T47D (cell line): Measurements from ENCODE around the gene MYT1.
"Not testable (repeated sequence)": the region's sequence is repeated elsewhere in the genome, so short reads cannot be mapped to it uniquely, and the experiment has no call there.

Experiments used
- DNase-seq, 2 experiments: peaks; one replicate each; pipeline versions ENCODE4 v3.0.0 to v3.0.0-alpha.2; 2011 to 2012; ENCODE audit warnings: low read depth in 1 of 2, low spot score in 1 of 2
- JUND ChIP-seq: IDR thresholded peaks from 2 replicates; pipeline ENCODE4 v1.6.1; 2012; ENCODE audit warnings: low read depth
- in situ Hi-C: cut with HindIII; loops from 2 replicates; pipeline ENCODE4 v1.10.0; 2016; ENCODE audit warnings: low sequenced_read_pairs, low pct_unique_long_range_greater_than_20kb

The MYT1 gene

DNA sequence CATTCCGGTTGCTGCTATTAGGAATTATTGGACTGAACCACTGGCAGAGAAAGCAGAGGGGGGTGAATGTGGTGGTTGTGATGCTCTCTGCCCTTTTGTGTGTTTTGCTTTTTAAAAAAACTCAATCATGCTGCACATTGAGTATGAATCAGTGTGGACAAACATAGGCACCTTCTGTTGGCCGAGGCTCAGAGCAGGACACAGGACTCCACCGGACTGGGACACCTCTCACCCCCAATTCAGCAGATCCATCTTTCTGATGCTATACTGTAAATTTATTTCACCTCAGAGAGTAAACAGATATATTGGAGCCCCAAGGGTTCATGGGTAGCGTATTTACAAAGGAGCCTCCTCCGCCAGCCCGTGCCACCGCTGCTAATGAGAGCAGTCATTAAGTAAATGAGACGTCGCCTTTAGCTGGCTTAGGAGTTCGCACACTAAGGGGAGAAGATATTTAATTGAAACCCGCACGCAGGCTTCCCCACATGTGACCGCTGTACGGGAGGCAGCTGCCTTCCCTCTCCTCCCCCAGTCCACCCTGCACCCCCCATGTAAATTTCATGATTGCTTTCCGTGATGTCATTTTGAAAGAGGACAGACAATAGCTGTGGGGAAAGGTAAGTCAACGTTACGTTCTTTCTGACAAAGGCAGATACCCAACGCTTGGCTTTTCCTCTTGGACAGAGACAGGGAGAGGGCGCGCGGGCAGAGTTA lies at the start of gene MYT1:
MYT1 (plus strand) TSS at position 330 of the 714 bp plus-strand sequence. CDS start 34,410 bp downstream, outside the sequence.
- no peak for TF ChIP-seq JUND
- in situ Hi-C loops: no loop called here
- DNase-seq: peak in 1 of 2 experiments; percentile 26

DNA sequence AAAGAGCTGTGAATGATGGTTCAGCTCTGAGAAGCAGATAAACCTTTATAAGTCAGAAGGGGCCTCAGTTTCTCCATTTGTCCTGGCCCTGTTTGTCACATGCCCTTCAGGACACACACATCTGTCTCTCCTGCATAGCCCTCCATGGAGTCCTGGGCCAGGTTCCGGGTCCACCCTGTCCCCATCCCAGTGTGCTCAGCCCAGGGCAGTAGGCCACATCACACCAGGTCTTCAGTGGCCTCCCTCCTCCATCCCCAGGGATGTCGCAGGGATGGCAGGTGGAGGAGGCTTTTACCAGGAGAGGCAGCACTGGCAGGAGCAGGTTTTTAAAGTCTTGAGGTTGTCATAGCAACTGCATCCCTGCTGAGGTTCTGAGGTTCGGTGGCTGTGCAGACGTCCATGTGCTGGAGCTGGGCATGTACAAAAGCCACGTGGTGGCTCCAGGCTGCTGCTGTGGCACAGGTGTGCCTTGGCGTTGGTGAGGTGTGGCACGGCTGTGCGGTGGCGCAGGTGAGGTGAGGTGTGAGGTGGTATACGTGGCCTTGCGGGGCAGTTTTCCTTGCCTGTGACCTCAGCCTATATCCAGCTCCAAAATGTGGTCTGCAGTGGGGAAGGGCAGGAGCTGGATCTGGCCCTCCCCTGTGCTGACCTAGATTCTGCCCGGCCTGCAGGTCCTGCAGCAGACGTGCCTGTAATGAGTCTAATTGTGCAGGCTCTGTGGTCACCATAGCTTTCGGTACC lies 48.9 kb upstream of the MYT1 start:
- DNase-seq: no peak
- TF ChIP-seq JUND: no peak
- in situ Hi-C loops: no loop called here

DNA sequence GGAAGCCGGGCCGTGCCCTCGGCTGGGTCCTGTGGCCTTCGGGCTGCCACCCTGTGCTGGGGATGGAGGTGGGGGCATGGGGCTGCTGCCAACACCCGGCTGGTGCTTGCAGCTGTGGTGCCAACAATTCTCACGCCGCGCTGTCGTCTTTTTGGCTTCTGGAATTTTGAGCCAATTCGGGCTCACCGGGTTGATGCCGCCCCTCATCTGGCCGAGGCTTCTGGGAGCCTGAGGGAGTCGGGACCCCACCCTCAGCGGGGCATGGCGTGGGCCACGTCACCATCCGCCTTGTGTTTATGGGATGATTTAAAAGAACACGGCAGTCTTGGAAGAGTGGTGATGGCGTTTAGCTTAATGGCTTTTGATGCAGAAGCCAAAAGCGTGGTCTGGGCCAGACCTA lies 48.2 kb upstream of the MYT1 start:
- in situ Hi-C loops: no loop called here
- DNase-seq: no peak
- no peak for TF ChIP-seq JUND

DNA sequence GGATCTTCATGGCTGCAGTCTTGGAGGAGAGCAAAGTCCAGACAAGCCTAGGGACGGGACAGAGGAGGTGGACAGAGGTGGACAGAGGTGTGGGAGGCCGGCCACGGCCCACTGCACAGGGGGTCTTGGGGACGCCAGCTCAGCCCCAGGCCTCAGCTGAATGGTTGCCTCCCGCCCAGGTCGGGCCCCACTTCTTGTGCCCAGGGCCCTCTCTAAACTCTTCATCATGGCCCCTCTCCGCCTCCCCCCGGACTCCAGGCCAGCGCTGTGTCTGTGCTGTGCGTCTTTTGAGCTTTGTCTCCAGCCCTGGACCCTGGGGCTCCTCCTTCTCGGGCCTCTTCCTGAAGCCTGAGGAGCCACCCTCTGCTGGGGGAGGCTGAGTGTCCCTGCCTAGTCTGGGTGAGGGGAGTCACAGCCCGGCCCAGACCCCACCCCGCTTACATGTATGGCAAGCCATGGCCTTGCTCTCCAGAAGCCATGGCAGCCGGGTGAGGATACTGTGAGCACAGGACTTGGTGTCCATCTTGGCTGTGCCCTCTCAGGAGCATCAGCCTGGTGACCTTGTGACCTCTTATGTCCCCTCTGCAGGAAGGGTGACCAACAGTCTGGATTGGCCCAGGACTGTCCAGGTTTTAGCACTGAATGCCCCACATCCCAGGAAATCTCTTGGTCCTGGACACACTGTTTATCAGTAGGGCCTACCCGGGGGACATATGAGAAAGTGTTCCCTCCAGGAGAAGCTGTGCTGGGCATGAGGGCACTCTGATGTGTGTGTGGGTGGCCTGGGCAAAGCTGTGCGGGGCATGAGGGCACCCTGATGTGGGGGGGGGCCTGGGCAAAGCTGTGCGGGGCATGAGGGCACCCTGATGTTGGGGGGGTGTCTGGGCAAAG lies 47.5 kb upstream of the MYT1 start:
- no peak for DNase-seq
- in situ Hi-C loops: no loop called here
- TF ChIP-seq JUND: no peak

DNA sequence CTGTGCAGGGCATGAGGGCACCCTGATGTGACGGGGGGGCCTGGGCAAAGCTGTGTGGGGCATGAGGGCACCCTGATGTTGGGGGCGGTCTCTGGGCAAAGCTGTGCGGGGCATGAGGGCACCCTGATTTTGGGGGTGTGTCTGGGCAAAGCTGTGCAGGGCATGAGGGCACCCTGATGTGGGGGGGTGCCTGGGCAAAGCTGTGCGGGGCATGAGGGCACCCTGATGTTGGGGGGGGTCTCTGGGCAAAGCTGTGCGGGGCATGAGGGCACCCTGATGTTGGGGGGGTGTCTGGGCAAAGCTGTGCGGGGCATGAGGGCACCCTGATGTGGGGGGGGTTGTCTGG lies 46.8 kb upstream of the MYT1 start:
- in situ Hi-C loops, DNase-seq: not testable (repeated sequence)

DNA sequence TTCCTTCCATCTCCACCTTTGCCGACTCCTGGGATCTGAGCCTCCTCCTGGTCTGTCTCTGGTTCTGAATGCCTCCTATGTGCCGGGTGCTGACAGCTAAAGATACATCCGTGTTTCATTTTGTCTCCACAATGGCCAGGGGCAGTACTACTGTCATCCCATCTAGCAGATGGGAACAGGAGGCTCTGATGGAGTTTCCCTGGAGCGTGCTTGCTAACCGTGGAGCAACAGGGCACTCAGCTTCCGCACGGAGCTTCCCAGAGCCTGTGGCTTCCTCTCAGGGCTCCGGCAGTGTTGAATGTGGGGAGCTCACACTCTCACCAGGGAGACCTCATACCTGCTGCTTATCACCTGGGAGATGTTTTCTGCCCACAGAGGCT lies 45.0 kb upstream of the MYT1 start:
- DNase-seq: no peak
- no peak for TF ChIP-seq JUND
- in situ Hi-C loops: no loop called here

DNA sequence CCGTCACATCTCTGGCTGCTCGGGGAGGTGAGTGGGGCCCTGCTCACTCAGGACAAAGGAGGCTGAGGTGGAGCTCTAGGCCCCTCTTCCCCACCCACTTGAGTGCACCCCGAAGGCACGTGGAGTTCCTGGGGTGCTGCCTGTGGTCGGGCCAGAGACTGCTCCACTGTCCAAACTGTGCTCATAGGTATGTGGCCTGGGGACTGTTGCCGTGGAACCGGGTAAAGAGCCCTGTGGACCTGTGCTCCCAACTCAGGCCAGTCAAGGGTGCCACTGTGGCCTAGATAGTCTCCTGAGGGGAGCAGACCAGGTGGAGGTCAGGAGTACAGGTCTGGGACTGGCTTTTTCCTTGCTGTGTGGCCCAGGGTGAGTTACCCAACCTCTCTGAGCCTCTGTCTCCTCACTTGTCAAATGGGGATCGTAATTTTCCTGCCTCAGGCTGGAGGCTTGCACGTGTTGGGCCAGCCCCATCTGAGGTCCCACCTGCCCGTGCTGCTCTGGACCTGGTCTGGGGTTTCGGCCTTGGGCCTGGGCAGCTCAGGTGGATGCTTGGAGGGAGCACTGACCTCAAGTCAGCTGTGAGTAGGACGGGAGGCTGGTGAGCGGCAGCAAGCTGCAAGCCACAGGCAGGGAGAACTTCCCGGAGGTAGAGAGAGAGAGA lies 44.4 kb upstream of the MYT1 start:
- in situ Hi-C loops: no loop called here
- DNase-seq: no peak
- no peak for TF ChIP-seq JUND

DNA sequence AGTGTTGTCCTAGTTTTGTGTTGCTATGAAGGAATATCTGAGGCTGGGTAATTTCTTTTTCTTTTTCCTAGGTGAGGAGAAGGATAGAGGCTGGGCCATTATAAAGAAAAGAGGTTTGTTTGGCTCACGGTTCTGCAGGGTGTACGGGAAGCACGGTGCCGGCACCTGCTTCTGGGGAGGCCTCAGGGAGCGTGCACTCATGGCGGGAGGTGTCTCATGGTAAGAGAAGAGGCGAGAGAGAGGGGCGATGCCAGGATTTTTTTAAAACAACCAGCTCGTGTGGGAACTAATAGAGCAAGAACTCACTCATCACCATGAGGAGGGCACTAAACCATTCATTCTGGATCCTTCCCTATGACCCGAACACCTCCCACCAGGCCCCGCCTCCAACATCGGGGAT lies 42.7 kb upstream of the MYT1 start:
- no peak for DNase-seq
- TF ChIP-seq JUND: no peak
- in situ Hi-C loops: no loop called here

DNA sequence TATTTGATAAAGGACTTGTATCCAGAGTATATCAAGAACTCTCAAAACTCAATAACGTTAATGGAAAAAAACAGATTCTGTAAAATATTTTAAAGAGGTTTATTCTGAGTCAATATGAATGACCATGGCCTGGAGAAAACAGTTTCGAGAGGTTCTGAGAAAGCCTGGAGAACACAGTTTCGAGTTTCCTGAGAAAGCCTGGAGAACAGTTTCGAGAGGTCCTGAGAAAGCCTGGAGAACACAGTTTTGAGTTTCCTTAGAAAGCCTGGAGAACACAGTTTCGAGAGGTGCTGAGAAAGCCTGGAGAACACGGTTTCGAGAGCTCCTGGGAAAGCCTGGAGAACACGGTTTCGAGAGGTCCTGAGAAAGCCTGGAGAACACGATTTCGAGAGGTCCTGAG lies 41.3 kb upstream of the MYT1 start:
- DNase-seq, in situ Hi-C loops: not testable (repeated sequence)

DNA sequence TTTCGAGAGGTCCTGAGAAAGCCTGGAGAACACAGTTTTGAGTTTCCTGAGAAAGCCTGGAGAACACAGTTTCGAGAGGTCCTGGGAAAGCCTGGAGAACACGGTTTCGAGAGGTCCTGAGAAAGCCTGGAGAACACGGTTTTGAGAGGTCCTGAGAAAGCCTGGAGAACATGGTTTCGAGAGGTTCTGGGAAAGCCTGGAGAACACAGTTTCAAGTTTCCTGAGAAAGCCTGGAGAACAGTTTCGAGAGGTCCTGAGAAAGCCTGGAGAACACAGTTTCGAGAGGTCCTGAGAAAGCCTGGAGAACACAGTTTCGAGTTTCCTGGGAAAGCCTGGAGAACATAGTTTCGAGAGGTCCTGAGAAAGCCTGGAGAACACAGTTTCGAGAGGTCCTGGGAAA lies 40.7 kb upstream of the MYT1 start:
- in situ Hi-C loops, DNase-seq: not testable (repeated sequence)

DNA sequence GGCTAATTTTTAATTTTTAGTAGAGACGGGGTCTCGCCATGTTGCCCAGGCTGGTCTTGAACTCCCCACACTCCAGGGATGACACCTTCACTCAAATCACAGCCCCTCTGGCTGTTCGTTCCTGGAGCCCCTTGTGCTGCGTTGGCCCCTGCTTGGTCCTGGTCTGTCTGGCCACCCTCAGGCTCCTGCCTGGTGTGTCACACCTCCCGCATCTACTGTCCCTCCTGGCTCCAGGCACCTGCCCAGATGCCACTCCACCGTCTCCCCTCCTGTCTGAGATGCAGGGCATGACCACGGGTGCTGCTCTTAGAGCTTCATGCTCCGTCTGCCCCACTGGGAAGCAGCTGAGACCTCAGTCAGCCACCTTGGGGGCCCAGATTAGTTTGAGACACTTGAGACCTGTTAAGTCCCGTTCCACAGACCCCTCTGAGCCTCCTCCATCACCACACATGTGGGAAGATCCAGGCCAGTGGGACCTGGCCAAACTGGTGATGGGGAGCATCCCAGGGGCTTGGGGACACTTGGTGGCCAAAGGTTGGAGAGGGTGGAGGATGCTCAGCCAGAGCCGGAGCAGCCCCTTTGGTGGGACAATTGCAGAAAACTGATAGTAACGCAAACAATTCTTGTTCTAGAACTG lies 35.0 kb upstream of the MYT1 start:
- DNase-seq: no peak
- in situ Hi-C loops: no loop called here
- no peak for TF ChIP-seq JUND

DNA sequence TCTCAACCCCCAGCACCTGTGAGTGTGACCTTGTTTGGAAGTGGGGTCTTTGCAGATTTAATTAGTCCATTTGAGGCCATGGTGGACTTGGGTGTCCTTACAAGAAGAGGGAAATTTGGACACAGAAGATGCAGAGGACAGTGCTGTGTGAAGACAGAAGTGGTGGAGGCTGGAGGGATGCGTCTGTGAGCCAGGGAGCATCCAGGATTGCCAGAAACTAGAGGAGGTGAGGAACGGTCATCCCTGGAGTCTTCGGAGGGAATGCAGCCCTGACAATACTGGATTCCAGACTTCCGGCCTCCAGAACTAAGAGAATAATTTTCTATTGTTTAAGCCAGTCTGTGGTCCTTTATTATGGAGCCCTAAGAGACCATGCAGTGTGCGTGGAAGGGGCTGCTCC lies 34.0 kb upstream of the MYT1 start:
- in situ Hi-C loops: no loop called here
- no peak for TF ChIP-seq JUND
- DNase-seq: no peak

DNA sequence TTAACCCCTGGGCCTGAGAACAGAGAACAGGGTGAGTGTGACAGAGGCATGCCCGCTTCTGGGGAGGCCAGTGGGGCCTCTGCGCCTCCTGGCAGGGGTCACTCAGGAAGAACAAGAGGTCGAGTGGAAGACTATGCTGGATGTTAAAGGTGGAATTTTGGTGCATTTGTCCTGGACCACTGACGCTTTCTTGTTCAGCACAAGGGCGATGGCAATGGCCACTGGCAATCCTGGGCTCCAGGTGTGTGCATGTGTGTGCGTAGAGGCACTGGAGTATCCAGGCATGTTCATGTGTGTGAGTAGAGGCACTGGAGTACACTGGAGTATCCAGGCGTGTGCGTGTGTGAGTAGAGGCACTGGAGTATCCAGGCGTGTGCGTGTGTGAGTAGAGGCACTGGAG lies 33.4 kb upstream of the MYT1 start:
- DNase-seq: no peak
- no peak for TF ChIP-seq JUND
- in situ Hi-C loops: no loop called here
